Activated CD8-positive, alpha-beta memory T cell treated with anti-CD3 and anti-CD28 coated beads, Interleukin-2, amount 10 ng/mL, durations not matched to agents 7 days and 5 days (primary cell): ENCODE measurements around the gene LMTK2. TPM values are rescaled to one million over a fixed set of nuclear protein-coding genes. Genes with fewer than 3 reads are reported as not detected.

Experiments used
- ATAC-seq: fragments of 150-1000 bp; cut with Tn5 transposase; one replicate; pipeline ENCODE4 v1.10.0; 2021; ENCODE audit warnings: moderate library complexity
- CTCF ChIA-PET: fragments of 350-600 bp; sonication (Branson Sonifier 250); formaldehyde crosslinking; loops from one replicate; lab custom pipeline; 2021; ENCODE audit warnings: antibody characterized with exemption; lab: Charles Lee
- DNase-seq: peaks from one replicate; pipeline ENCODE4 v3.0.0-alpha.2; 2020
- H3K27ac Mint-ChIP-seq: one replicate; pipeline ENCODE4 v1.8.0; 2021; ENCODE audit warnings: mild to moderate bottlenecking, mixed read lengths
- H3K27me3 Mint-ChIP-seq: one replicate; pipeline ENCODE4 v1.8.0; 2021; ENCODE audit warnings: mixed read lengths
- H3K36me3 Mint-ChIP-seq: one replicate; pipeline ENCODE4 v1.8.0; 2021; ENCODE audit warnings: mild to moderate bottlenecking, mixed read lengths
- H3K4me1 Mint-ChIP-seq: one replicate; pipeline ENCODE4 v1.8.0; 2021; ENCODE audit warnings: mixed read lengths
- H3K4me3 Mint-ChIP-seq: one replicate; pipeline ENCODE4 v1.8.0; 2021; ENCODE audit warnings: mild to moderate bottlenecking, moderate library complexity, mixed read lengths
- H3K9me3 Mint-ChIP-seq: one replicate; pipeline ENCODE4 v1.8.0; 2022; ENCODE audit warnings: low read depth, mixed read lengths
- total RNA-seq, 2 experiments: library from RNA; stranded (reverse); gene quantifications; one replicate each; pipeline ENCODE4 v1.2.3, GENCODE V29; 2021

LMTK2 gene
- total RNA-seq, 2 experiments from 2014 or later = 8.5 to 9.6 TPM

GRCh38 chr7:98240961-98241673 is 134.5 kb downstream of the LMTK2 start:
- no peaks in the 10 kb centered on the region for H3K4me1 Mint-ChIP-seq
- ATAC-seq = peak; percentile 42
- no peaks in the 10 kb centered on the region for H3K9me3 Mint-ChIP-seq
- peaks cover 1% of the 10 kb centered on the region for H3K36me3 Mint-ChIP-seq
- no peaks in the 10 kb centered on the region for H3K27me3 Mint-ChIP-seq
- DNase-seq = peak; percentile 46
- no peak overlapping the region for H3K27ac Mint-ChIP-seq
- CTCF ChIA-PET = interaction anchor here (1.5 kb wide), 1 partner anchor 49 kb away, joined by 3 read pairs; no protein-coding TSS in a partner anchor
- H3K4me3 Mint-ChIP-seq = no peak overlapping the region

DNA sequence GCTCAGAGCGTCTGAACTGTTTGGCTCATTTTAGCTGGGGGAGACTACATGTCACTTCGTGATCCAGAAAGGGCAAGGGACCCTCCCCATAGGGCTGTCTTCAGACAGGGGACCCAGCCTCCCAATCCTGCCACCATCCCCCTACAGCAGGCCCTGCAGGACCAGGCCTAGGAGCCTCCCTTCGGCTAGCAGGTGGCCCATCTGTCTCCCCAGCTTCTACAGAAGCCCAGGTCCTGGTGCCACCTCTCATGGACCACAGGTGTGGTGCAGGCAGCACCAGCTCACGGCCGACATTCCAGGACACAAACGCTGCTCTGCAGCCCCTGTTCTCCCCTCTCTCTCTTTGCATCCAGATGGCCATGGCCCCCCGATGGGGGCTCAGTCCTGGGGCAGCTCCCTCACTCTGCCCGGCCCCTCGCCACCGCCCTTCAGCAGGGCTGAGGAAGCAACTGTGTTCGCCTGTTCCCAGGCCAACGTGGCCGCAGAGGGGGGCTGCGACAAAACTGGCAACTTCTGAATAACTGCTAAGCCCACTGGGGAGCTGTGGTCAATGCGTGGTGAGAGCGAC is 135.1 kb downstream of the LMTK2 start:
- Mint-ChIP-seq H3K9me3 (no peaks in the 10 kb centered on the region), H3K27ac (no peak overlapping the region), H3K27me3 (no peaks in the 10 kb centered on the region), H3K36me3 (peaks cover 1% of the 10 kb centered on the region), H3K4me3 (no peak overlapping the region), H3K4me1 (no peaks in the 10 kb centered on the region)
- CTCF ChIA-PET = interaction anchor here (1.5 kb wide), 1 partner anchor 49 kb away, joined by 3 read pairs; no protein-coding TSS in a partner anchor
- ATAC-seq (no peak), DNase-seq (no peak)

DNA sequence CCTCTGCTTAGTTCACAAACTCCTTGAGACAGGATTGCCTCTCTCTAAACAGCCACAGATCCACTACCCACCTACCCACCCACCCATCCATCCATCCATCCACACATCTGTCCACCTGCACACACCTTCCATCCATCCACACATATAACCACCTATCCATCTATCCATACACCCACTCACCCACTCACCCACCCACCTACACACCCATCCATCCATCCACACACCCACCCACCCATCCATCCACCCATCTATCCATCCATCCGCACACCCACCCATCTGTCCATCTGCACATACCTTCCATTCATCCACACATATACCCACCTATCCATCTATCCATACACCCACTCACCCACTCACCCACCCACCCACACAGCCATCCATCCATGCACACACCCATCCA is 135.7 kb downstream of the LMTK2 start:
- DNase-seq (no peak), ATAC-seq (no peak)
- H3K9me3 Mint-ChIP-seq = no peaks in the 10 kb centered on the region
- CTCF ChIA-PET = interaction anchor here (1.5 kb wide), 1 partner anchor 50 kb away, joined by 3 read pairs; no protein-coding TSS in a partner anchor
- H3K4me3 Mint-ChIP-seq = no peak overlapping the region
- no peak overlapping the region for H3K27ac Mint-ChIP-seq
- H3K36me3 Mint-ChIP-seq = peaks cover 1% of the 10 kb centered on the region
- no peaks in the 10 kb centered on the region for H3K4me1 Mint-ChIP-seq
- H3K27me3 Mint-ChIP-seq = no peaks in the 10 kb centered on the region

GRCh38 chr7:98242934-98243333 is 136.3 kb downstream of the LMTK2 start:
- no peak overlapping the region for H3K4me3 Mint-ChIP-seq
- peaks cover 2% of the 10 kb centered on the region for H3K36me3 Mint-ChIP-seq
- H3K27me3 Mint-ChIP-seq = no peaks in the 10 kb centered on the region
- no peak for ATAC-seq
- H3K4me1 Mint-ChIP-seq = peaks cover under 1% of the 10 kb centered on the region
- no peak overlapping the region for H3K27ac Mint-ChIP-seq
- no peak for DNase-seq
- no peaks in the 10 kb centered on the region for H3K9me3 Mint-ChIP-seq
- CTCF ChIA-PET = no interaction called here

- Mint-ChIP-seq H3K36me3 (peaks cover 8% of the 10 kb centered on the region), H3K4me3 (no peak overlapping the region), H3K4me1 (peaks cover 15% of the 10 kb centered on the region), H3K27ac (no peak overlapping the region), H3K9me3 (no peaks in the 10 kb centered on the region), H3K27me3 (no peaks in the 10 kb centered on the region)
- ATAC-seq = no peak
- CTCF ChIA-PET = no interaction called here
- no peak for DNase-seq
These were observed 138.2 kb downstream of the LMTK2 start for GRCh38 chr7:98244871-98245270.

- DNase-seq (no peak), ATAC-seq (no peak)
- Mint-ChIP-seq H3K36me3 (peaks cover 11% of the 10 kb centered on the region), H3K4me3 (no peak overlapping the region), H3K27ac (peak overlapping the region; percentile 43), H3K27me3 (no peaks in the 10 kb centered on the region), H3K9me3 (no peaks in the 10 kb centered on the region), H3K4me1 (peaks cover 34% of the 10 kb centered on the region)
- CTCF ChIA-PET = interaction anchor here (0.9 kb wide), 1 partner anchor 227 kb away, joined by 3 read pairs; no protein-coding TSS in a partner anchor
These were observed 141.5 kb downstream of the LMTK2 start for GRCh38 chr7:98248156-98248555.

DNA sequence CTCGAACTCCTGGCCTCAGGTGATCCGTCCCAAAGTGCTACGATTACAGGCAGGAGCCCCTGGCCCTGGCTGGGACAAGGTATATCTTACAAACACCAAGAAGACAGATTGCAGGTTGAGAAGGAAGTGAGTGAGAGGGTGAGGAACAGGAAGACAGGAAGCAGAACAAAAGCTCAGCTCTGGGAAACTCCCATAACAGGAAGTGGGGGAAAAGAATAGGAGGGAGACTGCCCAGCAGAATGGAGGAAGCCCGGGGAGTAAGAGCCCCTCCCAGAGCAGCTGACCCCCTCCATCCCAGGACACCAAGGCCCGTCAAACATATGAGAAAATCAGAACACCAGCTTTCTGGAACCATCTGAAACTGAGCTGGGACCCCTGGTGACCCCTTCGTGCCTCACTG is 142.4 kb downstream of the LMTK2 start:
- ATAC-seq (no peak), DNase-seq (no peak)
- H3K9me3 Mint-ChIP-seq = no peaks in the 10 kb centered on the region
- H3K4me3 Mint-ChIP-seq = no peak overlapping the region
- peak overlapping the region; percentile 96 for H3K27ac Mint-ChIP-seq
- peaks cover 11% of the 10 kb centered on the region for H3K36me3 Mint-ChIP-seq
- peaks cover 39% of the 10 kb centered on the region for H3K4me1 Mint-ChIP-seq
- no peaks in the 10 kb centered on the region for H3K27me3 Mint-ChIP-seq
- CTCF ChIA-PET = no interaction called here

DNA sequence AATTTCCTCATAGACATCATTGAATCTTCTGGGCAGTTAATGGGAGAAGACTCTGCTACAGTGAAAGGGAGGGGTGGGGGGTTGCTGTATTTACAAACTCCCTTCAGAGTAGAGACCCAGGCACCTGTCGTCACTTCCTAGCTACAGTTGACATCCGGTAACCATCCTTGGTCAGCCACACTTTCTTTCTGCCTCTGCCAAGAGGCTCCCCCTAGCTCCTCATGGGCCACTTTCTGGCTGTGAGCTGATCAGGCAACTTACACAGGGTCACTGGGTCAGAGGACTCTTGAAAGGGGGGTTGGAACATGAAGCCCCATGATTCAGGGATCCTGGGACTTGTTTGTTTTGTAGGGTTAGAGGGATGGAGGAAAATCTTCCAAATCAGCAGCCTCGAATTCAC is 144.1 kb downstream of the LMTK2 start:
- ATAC-seq = peak; percentile 31
- Mint-ChIP-seq H3K9me3 (no peaks in the 10 kb centered on the region), H3K36me3 (peaks cover 17% of the 10 kb centered on the region), H3K27me3 (no peaks in the 10 kb centered on the region), H3K4me3 (peak overlapping the region; percentile 95), H3K27ac (peak overlapping the region; percentile 96), H3K4me1 (peaks cover 49% of the 10 kb centered on the region)
- CTCF ChIA-PET = interaction anchor here (0.8 to 1.6 kb wide), 6 partner anchors 12 to 629 kb away, joined by 3 to 7 read pairs (median 4); partner anchors contain the start of gene BAIAP2L1
- peak; percentile 79 for DNase-seq

GRCh38 chr7:98251231-98251600 is 144.6 kb downstream of the LMTK2 start:
- Mint-ChIP-seq H3K9me3 (no peaks in the 10 kb centered on the region), H3K4me1 (peaks cover 52% of the 10 kb centered on the region), H3K4me3 (peak overlapping the region; percentile 95), H3K27me3 (no peaks in the 10 kb centered on the region), H3K27ac (peak overlapping the region; percentile 96), H3K36me3 (peaks cover 19% of the 10 kb centered on the region)
- CTCF ChIA-PET = interaction anchor here (1.1 to 1.6 kb wide), 4 partner anchors 48 to 628 kb away, joined by 4 to 7 read pairs (median 6); partner anchors contain the start of gene BAIAP2L1
- ATAC-seq = peak; percentile 32
- peak; percentile 65 for DNase-seq

DNA sequence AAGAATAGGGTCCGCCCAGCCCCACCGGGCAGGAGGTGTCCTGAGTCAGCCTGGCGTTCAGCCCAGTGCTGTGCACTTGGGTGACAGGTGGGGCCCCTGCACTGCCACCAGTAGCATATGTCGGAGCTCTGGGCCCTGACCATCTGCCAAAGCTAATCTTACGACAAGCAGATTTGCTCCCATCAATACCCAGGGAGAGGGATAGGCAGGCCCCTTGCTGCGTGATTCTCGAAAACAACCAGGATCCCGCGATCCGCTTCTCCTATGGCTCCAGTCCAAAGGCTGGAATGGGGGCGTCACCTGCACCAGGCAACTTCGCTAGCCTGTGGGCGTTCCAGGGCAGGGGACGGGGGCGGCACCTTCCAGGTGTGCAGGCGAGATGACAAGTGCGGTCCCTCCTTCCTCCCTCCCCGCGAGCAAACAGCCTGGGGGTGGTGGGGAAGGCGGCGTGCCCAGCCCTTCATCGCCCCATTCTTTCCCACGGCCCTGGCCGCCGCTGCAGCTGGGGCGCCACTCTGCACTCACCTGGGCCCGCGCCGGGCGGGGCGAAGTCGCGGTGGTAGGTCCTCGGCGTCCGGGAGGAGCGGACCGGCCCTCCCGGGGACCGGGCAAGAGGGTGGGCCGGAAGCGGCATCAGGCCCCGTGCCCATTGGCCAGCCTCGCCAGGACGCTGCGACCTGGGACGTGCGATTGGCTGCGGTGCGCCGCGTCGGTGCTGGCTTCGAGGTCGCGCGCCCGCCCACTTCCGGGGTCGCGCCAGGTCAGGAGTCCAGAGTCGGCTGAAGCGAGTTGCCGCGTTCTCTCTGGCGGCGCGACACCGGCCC is 145.2 kb downstream of the LMTK2 start, which contains the start of gene TECPR1:
Gene TECPR1, minus strand, starts transcription at position 632 of the 824 bp plus-strand sequence. CDS start 6,086 bp downstream, outside the sequence.
- peak within 1 kb of the TSS; percentile 96 for H3K27ac Mint-ChIP-seq
- CTCF ChIA-PET = interaction anchor here (1.4 to 2.3 kb wide), 4 partner anchors 146 to 628 kb away, joined by 4 to 8 read pairs (median 6); partner anchors contain the start of gene BAIAP2L1
- peaks cover 23% of the 10 kb centered on the region for H3K36me3 Mint-ChIP-seq
- DNase-seq (peak; percentile 94), ATAC-seq (peak; percentile 95)
- H3K27me3 Mint-ChIP-seq = no peaks in the 10 kb centered on the region
- peaks cover 58% of the 10 kb centered on the region for H3K4me1 Mint-ChIP-seq
- H3K9me3 Mint-ChIP-seq = no peaks in the 10 kb centered on the region
- peak within 1 kb of the TSS; percentile 95 for H3K4me3 Mint-ChIP-seq

DNA sequence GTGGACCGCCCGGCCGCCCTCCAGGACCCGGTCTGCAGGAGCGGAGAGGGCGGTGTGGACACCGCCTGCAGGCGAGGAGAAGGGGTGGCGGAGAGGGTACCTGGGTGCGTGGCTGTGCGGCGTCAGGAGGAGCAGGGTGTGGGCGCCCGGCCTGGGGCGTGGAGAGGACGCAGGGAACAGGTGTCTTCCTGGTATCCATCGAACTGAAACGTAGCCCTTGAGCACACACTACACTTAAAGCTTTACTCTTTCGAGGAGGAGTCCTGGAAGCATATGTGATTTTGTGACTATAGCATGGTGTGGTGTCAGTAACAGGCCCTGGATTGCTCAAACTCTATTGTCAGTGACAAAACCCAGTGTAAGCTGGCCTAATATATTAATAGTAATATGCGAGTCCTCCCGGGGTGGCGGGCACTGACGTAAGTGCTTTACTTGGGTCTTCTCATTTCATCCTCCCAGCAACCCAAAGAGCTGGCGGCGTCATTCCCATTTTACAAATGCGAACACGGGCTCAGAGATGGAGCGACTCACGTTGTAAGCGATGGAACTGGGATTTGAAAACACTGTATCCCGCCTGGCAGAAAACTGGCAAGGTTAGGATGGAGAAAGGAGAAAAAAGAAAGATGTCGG is 145.9 kb downstream of the LMTK2 start:
- H3K27me3 Mint-ChIP-seq = no peaks in the 10 kb centered on the region
- peaks cover 59% of the 10 kb centered on the region for H3K4me1 Mint-ChIP-seq
- H3K4me3 Mint-ChIP-seq = peak overlapping the region; percentile 95
- H3K36me3 Mint-ChIP-seq = peaks cover 26% of the 10 kb centered on the region
- no peak for DNase-seq
- no peaks in the 10 kb centered on the region for H3K9me3 Mint-ChIP-seq
- CTCF ChIA-PET = interaction anchor here (2.2 to 2.3 kb wide), 2 partner anchors 149 to 230 kb away, joined by 5 to 8 read pairs; partner anchors contain the start of gene BAIAP2L1
- ATAC-seq = no peak
- peak overlapping the region; percentile 96 for H3K27ac Mint-ChIP-seq

- Mint-ChIP-seq H3K36me3 (peaks cover 27% of the 10 kb centered on the region), H3K27me3 (no peaks in the 10 kb centered on the region), H3K27ac (peak overlapping the region; percentile 81), H3K9me3 (no peaks in the 10 kb centered on the region), H3K4me3 (no peak overlapping the region), H3K4me1 (peaks cover 47% of the 10 kb centered on the region)
- ATAC-seq (no peak), DNase-seq (no peak)
- CTCF ChIA-PET = interaction anchor here (1.7 kb wide), 1 partner anchor 146 kb away, joined by 3 read pairs; no protein-coding TSS in a partner anchor
These were observed 147.9 kb downstream of the LMTK2 start for GRCh38 chr7:98254516-98254915.
